ENCODE measurements around the gene LRP1B. TPM values are rescaled to one million over a fixed set of nuclear protein-coding genes. Genes with fewer than 3 reads are reported as not detected.

LRP1B gene
- total RNA-seq, 4 donors from 2014 or later = 0.85 to 3.3 (median 1.1) TPM; not detected in 1

DNA sequence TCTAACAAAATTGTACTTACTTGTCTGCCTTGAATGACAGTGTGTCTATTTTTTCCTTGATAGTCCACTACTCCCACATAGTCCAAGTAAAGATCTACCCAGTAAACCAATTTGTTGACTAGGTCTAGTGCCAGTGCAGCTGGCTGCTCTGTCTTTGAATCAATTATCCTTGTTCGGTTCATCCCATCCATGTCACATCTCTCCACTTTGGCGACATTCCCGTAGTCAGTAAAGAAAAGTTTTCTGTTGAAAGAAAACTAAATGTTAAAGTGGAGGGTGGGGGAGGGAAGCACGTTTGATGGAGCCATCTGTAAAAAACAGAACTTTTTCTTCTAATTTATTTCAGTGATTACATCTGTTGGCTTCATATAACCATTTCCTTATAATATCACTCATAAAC lies 1068.8 kb downstream of the LRP1B start:
- Histone ChIP-seq H3K4me1 (no peaks in the 10 kb centered on the region), H3K9me3 (no peaks in the 10 kb centered on the region), H3K27ac (no peak overlapping the region), H3K27me3 (no peaks in the 10 kb centered on the region), H3K36me3 (no peaks in the 10 kb centered on the region), H3K4me3 (no peak overlapping the region)
- TF ChIP-seq CTCF (IDR thresholded peaks at IDR 0.05) (no peak), POLR2A (IDR thresholded peaks at IDR 0.05) (no peak)
- no peak for DNase-seq

DNA sequence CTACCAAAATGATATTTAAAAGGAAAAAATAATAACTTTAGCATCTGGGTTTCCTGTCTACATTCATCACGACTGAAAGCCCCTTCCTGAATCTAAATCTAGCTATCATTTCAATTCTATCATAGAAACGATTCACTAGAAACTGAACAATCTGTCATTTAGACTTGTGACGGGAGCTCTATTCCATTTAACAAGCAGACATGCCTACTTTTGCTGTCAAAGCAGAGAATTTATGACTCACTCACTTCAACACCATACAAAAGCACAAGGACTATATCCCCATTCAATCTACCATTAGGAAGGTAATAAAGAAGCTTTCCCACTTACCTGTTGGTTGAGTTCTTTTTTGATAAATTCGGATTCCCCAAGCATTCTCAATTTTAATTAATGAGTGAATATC lies 1072.3 kb downstream of the LRP1B start:
- H3K27ac ChIP-seq = no peak overlapping the region
- H3K4me1 ChIP-seq = no peaks in the 10 kb centered on the region
- TF ChIP-seq CTCF (IDR thresholded peaks at IDR 0.05) = no peak
- no peak for TF ChIP-seq POLR2A (IDR thresholded peaks at IDR 0.05)
- DNase-seq = no peak
- no peak overlapping the region for H3K4me3 ChIP-seq
- no peaks in the 10 kb centered on the region for H3K9me3 ChIP-seq
- no peaks in the 10 kb centered on the region for H3K36me3 ChIP-seq
- no peaks in the 10 kb centered on the region for H3K27me3 ChIP-seq

DNA sequence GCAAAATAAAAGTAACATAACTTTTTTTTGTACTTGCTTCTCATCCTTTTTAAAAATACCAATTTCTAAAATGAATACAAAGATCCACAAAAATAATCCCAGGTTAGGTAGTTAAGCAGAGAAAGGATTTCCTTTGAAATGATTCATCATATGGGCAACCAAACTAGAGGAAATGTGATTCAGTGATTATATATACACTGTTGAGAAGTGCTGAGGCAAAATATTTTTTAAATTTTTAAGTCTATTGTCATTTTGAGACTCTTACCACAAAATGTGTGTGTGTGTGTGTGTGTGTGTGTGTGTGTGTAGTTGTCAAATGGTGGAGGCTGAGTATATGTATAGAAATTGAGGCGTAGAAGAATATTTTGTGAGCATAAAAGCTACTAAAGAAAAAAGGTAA lies 1075.3 kb downstream of the LRP1B start:
- no peak for DNase-seq
- no peak overlapping the region for H3K27ac ChIP-seq
- H3K27me3 ChIP-seq = no peaks in the 10 kb centered on the region
- H3K4me1 ChIP-seq = no peaks in the 10 kb centered on the region
- no peak overlapping the region for H3K4me3 ChIP-seq
- H3K36me3 ChIP-seq = no peaks in the 10 kb centered on the region
- TF ChIP-seq CTCF (IDR thresholded peaks at IDR 0.05) (no peak), POLR2A (IDR thresholded peaks at IDR 0.05) (no peak)
- no peaks in the 10 kb centered on the region for H3K9me3 ChIP-seq

- Histone ChIP-seq H3K36me3 (no peaks in the 10 kb centered on the region), H3K9me3 (no peaks in the 10 kb centered on the region)
Observed at GRCh38 chr2:141048951-141049350, 1081.9 kb downstream of the LRP1B start.

DNA sequence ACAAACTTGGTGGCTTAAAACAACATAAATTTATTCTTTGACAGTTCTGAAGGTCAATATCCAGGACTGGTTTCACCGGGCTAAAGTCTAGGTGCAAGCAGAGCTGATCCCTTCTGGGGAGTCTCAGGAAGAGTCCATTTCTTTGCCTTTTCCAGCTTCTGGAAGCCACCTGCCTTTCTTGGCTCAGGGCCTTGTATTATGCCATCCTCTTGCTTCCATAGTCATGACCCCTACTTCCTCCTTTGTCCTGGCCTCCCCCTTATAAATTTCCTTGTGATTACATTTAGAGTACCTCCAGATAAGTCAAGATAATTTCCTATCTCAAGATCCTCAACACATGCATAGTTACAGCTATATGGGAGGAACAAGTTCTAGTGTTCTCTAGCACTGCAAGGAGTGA lies 1089.5 kb downstream of the LRP1B start:
- Histone ChIP-seq H3K27me3 (no peaks in the 10 kb centered on the region), H3K27ac (no peak overlapping the region), H3K36me3 (no peaks in the 10 kb centered on the region), H3K4me1 (no peaks in the 10 kb centered on the region), H3K4me3 (no peak overlapping the region), H3K9me3 (no peaks in the 10 kb centered on the region)
- TF ChIP-seq POLR2A (IDR thresholded peaks at IDR 0.05) (no peak), CTCF (IDR thresholded peaks at IDR 0.05) (no peak)
- DNase-seq = no peak

More at GRCh38 chr2:141048951-141049350, 1081.9 kb downstream of the LRP1B start:
- TF ChIP-seq POLR2A (IDR thresholded peaks at IDR 0.05) = no peak
- no peak for TF ChIP-seq CTCF (IDR thresholded peaks at IDR 0.05)
- no peaks in the 10 kb centered on the region for H3K27me3 ChIP-seq
- no peaks in the 10 kb centered on the region for H3K4me1 ChIP-seq
- DNase-seq = no peak
- H3K27ac ChIP-seq = no peak overlapping the region
- H3K4me3 ChIP-seq = no peak overlapping the region

DNA sequence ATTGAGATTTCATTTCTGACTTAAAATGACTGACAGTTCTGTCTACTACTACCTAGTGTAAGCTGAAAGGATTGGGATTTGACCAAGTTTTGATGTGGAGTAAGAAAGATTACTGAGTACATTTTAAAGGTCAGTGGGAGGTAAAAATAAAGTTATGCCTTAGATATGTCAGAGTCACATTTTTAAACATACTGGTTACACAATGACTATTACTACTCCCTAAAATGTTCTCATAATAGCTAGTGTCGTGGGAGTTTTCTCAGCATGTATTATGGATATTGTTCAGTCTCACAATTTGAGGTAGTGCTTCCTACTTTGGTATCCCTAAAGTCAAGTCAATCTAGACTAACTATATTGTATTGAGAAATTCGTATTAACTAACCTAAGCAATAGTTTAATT lies 1092.5 kb downstream of the LRP1B start:
- no peak overlapping the region for H3K4me3 ChIP-seq
- H3K36me3 ChIP-seq = no peaks in the 10 kb centered on the region
- H3K4me1 ChIP-seq = no peaks in the 10 kb centered on the region
- no peaks in the 10 kb centered on the region for H3K27me3 ChIP-seq
- no peak for DNase-seq
- TF ChIP-seq CTCF (IDR thresholded peaks at IDR 0.05) = no peak
- TF ChIP-seq POLR2A (IDR thresholded peaks at IDR 0.05) = no peak
- H3K9me3 ChIP-seq = no peaks in the 10 kb centered on the region
- H3K27ac ChIP-seq = no peak overlapping the region

Data from Peyer's patch (tissue), 4 donors.